ENCODE measurements around the gene PHACTR3.

DNA sequence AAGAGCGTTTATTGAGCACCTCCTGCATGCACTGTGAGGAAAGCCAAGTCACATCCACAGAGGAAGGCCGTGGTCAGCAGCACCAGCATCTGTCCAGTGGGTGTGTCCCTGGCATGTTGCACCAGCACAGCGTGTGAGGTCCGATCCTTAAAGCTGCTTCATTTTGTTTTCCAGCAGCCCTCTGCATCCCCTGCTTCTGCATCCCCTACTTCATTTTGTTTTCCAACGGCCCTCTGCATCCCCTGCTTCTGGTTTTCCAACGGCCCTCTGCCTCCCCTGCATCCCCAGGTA lies 181.3 kb downstream of the PHACTR3 start:
- TF ChIP-seq POLR2AphosphoS5 (IDR thresholded peaks at IDR 0.05) (no peak), POLR2A (IDR thresholded peaks at IDR 0.05) (no peak), EP300 (IDR thresholded peaks at IDR 0.05) (no peak)
- TF ChIP-seq, protein P1, sequence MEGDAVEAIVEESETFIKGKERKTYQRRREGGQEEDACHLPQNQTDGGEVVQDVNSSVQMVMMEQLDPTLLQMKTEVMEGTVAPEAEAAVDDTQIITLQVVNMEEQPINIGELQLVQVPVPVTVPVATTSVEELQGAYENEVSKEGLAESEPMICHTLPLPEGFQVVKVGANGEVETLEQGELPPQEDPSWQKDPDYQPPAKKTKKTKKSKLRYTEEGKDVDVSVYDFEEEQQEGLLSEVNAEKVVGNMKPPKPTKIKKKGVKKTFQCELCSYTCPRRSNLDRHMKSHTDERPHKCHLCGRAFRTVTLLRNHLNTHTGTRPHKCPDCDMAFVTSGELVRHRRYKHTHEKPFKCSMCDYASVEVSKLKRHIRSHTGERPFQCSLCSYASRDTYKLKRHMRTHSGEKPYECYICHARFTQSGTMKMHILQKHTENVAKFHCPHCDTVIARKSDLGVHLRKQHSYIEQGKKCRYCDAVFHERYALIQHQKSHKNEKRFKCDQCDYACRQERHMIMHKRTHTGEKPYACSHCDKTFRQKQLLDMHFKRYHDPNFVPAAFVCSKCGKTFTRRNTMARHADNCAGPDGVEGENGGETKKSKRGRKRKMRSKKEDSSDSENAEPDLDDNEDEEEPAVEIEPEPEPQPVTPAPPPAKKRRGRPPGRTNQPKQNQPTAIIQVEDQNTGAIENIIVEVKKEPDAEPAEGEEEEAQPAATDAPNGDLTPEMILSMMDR (IDR thresholded peaks at IDR 0.05) = no peak
